Measurements from ENCODE around the gene NSUN4.
A peak's percentile ranks its signal among the peaks of the same experiment; 100 is the strongest.

GRCh38 chr1:46370214-46370633, 29.6 kb downstream of the NSUN4 start:
- peak in 1 of 3 donors; percentile 46 for TF ChIP-seq POLR2AphosphoS5 (IDR thresholded peaks at IDR 0.05)
- TF ChIP-seq POLR2A (IDR thresholded peaks at IDR 0.05), result no peak
